ENCODE measurements around the gene PLTP. TPM values are rescaled to one million over a fixed set of nuclear protein-coding genes. Genes with fewer than 3 reads are reported as not detected.

The PLTP gene
- total and polyA plus RNA-seq, 2 of the 13 experiments (the other 11 are each of a cell fraction or from before 2014, with no cell fraction given): 16.9 to 28.6 TPM

- peak; percentile 98 for TF ChIP-seq NR2C2 (CRISPR knock-in tag; IDR thresholded peaks at IDR 0.05; ENCODE audit: borderline replicate concordance)
- TF ChIP-seq MED8 (CRISPR knock-in tag; IDR thresholded peaks at IDR 0.05; ENCODE audit: insufficient replicate concordance): peak; percentile 46
- peak; percentile 54; the same call in 1 of the 2 replicates for TF ChIP-seq HES4 (CRISPR knock-in tag; IDR thresholded peaks at IDR 0.05; ENCODE audit: borderline replicate concordance)
- no peak for TF ChIP-seq MATR3 (CRISPR knock-in tag; IDR thresholded peaks at IDR 0.05)
- TF ChIP-seq MLX (CRISPR knock-in tag; IDR thresholded peaks at IDR 0.05): 0 out of 2 replicates have a peak, but pooled peaks have one; percentile 47
- TF ChIP-seq REL (CRISPR knock-in tag; conservative IDR thresholded peaks at IDR 0.05): peak; percentile 69; the same call in 1 of the 2 replicates
- TF ChIP-seq ZNF761 (CRISPR knock-in tag; conservative IDR thresholded peaks at IDR 0.05): peak; percentile 91; the same call in 1 of the 2 replicates
- TF ChIP-seq ZKSCAN8 (CRISPR knock-in tag; IDR thresholded peaks at IDR 0.05; ENCODE audit: borderline replicate concordance): peak; percentile 56; the same call in 1 of the 2 replicates
- no peak for TF ChIP-seq ZBTB25 (CRISPR knock-in tag; IDR thresholded peaks at IDR 0.05)
- TF ChIP-seq REPIN1 (CRISPR knock-in tag; IDR thresholded peaks at IDR 0.05; ENCODE audit: borderline replicate concordance, low read depth): peak; percentile 76; the same call in 1 of the 2 replicates
- no peak for TF ChIP-seq ZBTB40 (IDR thresholded peaks at IDR 0.05)
- peak; percentile 71; the same call in 1 of the 2 replicates for TF ChIP-seq ZBTB40 (CRISPR knock-in tag; IDR thresholded peaks at IDR 0.05)
- no peak for TF ChIP-seq PTBP1 (IDR thresholded peaks at IDR 0.05; ENCODE audit: low read depth, low read length, poor library complexity, severe bottlenecking)
- TF ChIP-seq HMG20B (CRISPR knock-in tag; conservative IDR thresholded peaks at IDR 0.05): 0 out of 2 replicates have a peak, but pooled peaks have one; percentile 24
- TF ChIP-seq ZNF567 (CRISPR knock-in tag; IDR thresholded peaks at IDR 0.05; ENCODE audit: borderline replicate concordance): peak; percentile 98
- peak; percentile 70; the same call in 1 of the 2 replicates for TF ChIP-seq ZSCAN5A (CRISPR knock-in tag; IDR thresholded peaks at IDR 0.05; ENCODE audit: borderline replicate concordance)
Measured at GRCh38 chr20:45880988-45881788, 30.8 kb downstream of the PLTP start, which contains the start of gene ZSWIM1 (continued).

Measured in HepG2 (cell line).